ENCODE results near the gene DYRK1A.
"Not testable (repeated sequence)": the region's sequence is repeated elsewhere in the genome, so short reads cannot be mapped to it uniquely, and the experiment has no call there.

DYRK1A gene

DNA sequence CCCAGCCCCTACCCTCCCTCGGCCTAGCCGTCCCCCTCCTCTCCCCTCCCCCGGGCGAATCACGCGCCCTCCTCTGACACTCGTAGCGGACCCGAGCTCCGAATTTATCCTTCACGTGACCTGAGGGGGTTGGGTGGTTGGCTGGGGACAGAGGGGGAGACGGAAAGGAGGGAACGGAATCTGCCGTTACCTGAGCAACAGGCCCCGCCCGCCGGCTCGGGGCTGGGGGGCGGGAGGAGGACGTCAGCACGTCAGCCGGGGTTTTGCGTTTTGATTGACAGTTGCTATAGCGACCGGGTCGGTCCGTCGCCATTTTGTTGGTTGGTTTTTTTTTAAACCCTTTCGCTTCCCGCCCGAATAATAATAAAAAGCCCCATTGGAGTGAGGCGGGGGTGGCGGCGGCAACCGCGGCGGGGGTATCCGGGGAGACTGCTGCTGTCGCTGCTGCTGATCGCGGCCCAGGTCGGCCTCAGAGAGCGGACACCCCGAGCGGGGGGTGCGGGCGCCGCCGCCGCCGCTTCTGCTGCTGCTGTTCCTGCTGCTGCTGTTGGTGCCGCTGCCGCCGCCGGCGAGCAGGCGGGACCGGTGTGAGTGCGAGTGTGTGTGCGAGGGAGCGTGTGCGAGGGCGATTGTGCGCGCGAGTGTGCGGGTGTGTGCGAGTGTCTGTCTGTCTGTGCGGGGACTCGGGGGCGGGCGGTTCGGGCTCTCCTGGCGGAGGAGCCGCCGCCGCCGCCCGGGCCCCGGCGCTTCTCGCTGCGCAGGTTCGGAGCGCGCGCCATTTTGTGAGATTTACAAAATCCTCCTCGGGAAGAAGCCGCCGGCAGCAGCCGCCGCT, at the start of gene DYRK1A:
Gene DYRK1A, plus strand, starts transcription at position 292 of the 835 bp plus-strand sequence. CDS start 53,602 bp downstream, outside the sequence.
- DNase-seq (ENCODE audit: low read depth in 2 of 2), result peak; percentile 100

DNA sequence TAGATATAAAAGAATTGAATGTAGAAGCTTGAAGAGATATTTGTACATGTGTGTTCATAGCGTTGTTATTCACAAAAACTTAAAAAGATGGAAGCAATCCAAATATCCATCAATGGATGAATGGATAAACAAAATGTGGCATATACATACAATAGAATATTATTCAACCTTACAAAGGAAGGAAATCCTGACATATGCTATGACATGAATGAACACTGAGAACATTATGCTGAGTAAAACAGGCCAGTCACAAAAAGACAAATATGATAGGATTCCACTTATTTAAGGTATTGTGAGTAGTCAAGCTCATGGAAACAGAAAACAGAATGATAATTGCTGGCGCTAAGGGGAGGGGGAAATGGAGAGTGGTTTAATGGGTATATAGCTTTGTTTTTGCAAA, 47.0 kb upstream of the DYRK1A start:
- no peak for DNase-seq (ENCODE audit: low read depth in 2 of 2)

DNA sequence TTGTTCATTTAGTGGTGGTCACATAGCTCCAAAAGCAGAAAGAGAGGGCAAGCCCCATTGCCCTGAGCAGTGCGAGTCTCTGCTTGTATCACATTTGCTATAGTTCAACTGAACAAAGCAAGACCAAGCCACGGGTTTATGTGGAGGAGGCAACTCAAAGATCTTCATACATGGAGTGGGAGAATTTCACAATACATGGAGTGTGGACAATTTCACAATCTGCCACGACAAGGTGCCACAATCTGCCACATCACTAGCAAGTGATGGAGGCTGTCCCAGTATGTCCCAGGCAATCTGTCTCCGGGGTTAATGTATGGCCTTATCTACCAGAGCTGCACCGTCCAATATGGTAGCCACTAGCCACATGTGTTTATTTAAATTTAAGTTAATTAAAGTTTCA, 44.5 kb upstream of the DYRK1A start:
- DNase-seq (ENCODE audit: low read depth in 2 of 2), result no peak

DNA sequence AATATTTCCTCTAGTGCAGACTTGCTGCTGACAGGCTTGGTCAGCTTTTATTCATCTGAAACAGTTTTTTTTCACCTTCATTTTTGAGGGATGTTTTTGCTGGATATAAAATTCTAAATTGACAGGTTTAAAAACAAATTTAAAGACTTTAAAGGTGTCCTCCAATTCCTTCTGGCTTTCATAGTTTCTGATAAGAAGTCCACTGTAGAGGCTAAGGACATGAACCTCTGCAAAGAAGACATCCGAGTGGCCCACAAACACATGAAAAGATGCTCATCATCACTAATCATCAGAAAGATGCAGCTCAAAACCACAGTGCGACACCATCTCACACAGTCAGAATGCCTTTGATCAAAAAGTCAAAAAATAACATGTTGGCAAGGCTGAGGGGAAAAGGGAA, 42.0 kb upstream of the DYRK1A start:
- DNase-seq (ENCODE audit: low read depth in 2 of 2), result no peak

DNA sequence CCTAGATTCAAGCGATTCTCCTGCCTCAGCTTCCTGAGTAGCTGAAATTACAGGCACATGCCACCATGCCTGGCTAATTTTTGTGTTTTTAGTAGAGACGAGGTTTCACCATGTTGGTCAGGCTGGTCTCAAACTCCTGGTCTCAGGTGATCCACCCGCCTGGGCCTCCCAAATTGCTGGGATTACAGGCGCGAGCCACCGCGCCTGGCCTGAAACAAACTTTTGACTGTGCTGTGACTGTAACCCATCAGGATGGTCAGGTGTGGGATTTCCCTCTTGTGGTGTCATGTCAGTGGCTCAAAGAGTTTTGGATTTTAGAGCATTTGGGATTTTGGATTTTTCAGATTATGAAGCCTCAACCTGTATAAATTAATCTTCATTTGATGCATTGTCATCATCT, 38.4 kb upstream of the DYRK1A start:
- DNase-seq (ENCODE audit: low read depth in 2 of 2), result not testable (repeated sequence)

DNA sequence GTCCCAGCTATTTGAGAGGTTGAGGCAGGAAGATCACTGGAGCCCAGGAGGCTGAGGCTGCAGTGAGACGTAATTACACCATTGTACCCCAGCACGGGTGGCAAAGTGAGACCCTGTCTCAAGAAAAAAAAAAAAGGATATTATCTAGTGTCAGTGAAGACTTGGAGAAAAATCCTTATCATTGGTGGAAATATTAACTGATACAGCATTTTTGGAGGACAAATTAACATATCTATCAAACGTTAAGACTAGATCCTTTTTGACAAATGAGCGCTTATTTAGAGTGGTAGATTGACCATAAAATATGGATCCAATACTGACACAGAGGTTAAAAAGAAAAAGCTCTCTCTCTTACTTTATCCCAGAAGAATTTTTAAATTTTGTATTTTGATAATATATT, 35.2 kb upstream of the DYRK1A start:
- no peak for DNase-seq (ENCODE audit: low read depth in 2 of 2)

DNA sequence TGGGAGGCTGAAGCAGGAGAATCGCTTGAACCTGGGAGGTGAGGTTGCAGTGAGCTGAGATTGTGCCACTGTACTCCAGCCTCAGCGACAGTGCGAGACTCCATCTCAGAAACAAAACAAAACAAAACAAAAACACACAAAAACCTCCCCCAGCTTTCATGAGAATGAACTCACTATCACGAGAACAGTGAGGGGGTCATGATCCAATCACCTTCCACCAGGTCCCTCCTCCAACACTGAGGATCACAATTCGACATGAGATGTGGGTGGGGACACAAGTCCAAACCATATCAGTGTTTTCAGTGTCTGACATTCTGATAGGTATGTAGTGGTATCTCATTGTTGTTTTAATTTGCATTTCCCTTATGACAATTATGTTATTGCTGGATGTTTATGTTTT, 31.5 kb upstream of the DYRK1A start:
- no peak for DNase-seq (ENCODE audit: low read depth in 2 of 2)

DNA sequence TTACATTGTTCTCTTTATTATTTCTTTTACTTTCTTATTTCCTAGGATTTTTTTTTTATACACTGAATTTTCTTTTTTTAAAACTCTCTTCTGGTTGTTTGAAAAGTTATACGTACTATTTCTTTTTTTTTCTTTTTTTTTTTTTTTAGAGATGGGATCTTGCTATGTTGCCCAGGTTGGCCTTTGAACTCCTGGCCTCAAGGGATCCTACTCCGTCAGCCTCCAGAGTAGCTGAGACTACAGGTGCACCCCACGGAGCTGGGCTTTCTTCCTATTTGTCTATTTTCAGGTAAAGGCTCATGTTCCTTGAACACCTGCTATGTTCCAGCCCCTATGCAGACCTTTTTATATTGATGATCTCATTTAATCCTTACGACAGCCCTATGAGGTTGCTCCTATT, 29.4 kb upstream of the DYRK1A start:
- DNase-seq (ENCODE audit: low read depth in 2 of 2), result no peak

DNA sequence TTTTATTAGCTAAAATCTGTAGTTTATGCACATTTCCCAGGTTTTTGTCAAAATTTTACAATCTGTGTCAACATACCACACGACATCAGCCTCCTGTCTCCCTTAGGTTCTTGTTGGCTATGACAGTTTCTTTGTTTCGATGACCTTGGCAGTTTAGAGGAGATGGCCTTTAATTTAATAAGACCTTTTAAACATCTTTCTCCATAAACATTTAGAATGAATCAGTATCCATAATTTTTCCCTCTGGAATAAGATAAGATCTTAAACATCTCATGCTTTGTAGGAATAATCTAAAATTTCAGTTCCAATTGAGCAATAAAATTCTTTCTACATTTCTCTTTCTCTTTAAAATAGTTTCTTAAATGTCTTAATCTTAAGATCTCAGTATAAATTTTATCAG, 28.7 kb upstream of the DYRK1A start:
- no peak for DNase-seq (ENCODE audit: low read depth in 2 of 2)

DNA sequence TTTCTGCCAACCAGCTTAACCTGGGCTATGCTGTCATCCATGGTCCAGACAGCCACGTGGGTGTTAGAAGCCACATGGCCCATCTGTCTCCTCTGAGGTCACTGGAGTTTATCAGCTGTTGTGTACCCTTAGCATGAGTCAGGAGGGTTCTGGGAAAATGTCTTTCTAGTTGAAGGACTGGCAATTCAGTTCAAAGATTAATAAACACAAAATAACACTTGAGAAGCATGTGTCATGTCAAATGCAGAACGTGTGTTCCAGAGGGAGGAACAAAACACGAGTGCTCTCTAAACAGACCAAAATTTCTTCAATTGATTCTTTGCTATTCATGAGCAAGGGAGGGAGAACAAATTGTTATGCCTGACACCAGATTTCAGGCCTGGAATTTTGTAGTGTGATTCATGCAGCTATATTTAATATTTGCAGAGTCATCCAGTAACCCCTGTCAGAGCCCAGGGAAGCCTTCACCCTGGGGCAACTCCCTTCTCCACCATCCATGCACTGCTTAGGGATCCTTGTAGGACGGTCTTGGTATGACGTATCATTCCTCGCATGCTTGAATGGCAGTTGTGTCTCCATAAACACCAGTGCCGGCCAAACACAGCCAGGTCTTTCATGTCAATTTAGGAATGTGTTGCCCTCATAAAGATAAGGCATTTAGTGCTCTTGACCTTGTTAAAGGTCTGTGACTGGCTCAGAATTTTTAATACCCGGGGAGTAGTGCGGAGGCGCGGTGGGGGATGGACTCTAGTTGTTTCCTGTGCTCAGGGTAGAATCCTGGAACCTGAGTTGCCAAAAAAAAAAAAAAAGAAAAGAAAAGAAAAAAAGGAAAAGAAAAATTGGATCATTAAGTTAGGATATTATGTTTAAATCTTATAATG, 27.7 kb upstream of the DYRK1A start:
- DNase-seq (ENCODE audit: low read depth in 2 of 2), result peak; percentile 84 to 85

DNA sequence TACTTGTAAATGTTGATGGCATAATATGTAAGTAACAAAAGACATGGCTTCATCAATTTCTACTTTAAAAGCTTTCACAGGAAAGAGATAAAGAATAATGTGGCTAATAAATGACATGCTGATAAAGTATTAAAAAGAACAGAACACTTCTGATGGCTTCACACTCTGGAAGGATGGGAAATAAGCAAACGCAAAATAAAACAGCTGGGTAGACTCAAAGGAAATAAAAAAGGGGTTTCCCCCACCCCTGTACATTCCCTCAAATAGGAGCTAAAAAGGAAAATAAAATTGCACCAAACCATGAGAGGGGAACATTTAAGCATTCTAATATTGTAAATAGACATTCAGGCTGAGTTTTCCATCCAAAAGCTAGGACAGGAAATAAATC, 27.0 kb upstream of the DYRK1A start:
- DNase-seq (ENCODE audit: low read depth in 2 of 2), result no peak

DNA sequence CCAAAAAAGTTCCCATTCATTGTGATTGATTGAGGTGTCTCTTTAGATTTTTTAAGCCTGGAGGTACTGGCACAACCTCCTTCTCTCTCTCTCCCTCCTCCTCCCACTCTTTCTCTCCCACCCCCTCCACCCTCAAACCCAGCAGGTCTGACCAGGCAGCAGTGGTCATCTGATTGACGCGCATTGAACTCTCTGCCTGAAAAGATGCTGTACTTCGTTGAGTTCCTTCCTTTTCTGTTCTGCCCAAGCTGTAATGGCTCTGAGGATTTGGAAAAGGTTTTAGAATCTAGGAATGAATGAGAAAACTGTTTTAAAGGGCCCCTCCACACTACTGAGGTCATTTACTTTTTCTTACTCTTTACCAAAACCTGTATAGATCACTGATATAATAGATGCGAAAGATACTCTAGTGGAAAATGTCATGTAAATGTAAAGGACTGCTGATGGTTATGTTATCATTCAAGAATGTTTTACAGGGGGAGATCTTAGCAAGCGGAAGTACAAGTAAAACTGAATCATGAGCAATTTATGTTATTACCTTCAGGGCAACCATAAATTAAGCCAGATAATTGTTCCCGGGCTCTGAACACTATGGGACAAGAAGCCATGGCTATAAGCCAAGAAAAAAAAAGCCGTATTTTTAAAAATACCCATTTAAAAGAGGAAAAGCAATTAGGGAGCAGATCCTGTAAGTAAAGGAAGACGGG, 25.2 kb upstream of the DYRK1A start:
- DNase-seq (ENCODE audit: low read depth in 2 of 2), result peak; percentile 48 to 51

DNA sequence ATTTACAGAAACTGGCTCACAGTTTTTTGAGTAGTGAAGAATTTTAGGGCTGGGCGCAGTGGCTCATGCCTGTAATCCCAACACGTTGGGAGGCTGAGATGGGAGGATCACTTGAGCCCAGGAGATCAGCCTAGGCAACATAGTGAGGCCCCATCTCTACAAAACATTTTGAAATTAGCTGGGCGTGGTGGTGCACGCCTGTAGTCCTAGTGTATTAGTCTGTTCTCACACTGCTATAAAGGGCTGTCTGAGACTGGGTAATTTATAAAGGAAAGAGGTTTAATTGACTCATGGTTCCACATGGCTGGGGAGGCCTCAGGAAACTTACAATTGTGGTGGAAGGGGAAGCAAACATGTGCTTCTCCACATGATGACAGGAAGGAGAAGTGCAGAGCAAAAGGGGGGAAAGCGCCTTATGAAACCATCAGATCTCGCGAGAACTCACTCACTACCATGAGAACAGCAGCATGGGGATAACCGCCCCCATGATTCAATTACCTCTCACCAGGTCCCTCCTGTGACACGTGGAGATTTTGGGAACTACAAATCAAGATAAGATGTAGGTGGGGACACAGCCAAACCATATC, 24.4 kb upstream of the DYRK1A start:
- DNase-seq (ENCODE audit: low read depth in 2 of 2), result no peak

DNA sequence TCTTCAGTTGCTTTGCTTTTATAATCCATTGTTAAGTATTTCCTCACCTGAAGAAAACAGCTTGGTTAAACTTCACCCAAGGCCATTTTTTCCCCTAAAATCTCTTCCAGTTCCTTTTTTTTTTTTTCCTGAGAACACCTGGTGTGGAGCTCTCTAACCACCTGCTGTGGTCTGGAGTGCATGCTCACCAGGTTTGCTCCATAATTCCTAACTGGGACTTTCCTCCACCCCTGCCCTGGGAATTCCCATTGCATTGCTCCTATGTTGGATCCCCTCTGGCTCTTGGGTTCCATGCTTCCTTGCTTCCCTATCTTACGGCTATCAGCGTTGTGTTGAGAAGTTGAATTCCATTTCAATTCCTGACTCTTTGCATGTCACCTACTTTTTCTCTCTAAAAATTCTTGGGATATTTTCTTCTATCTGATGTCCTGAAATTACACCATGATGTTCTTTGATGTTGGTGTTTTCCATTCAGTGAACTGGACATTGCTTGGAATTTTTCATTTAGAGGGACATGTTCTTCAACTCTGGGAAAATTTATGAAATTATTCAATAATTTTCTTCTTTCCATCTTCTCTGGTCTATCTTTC, 19.6 kb upstream of the DYRK1A start:
- no peak for DNase-seq (ENCODE audit: low read depth in 2 of 2)

DNA sequence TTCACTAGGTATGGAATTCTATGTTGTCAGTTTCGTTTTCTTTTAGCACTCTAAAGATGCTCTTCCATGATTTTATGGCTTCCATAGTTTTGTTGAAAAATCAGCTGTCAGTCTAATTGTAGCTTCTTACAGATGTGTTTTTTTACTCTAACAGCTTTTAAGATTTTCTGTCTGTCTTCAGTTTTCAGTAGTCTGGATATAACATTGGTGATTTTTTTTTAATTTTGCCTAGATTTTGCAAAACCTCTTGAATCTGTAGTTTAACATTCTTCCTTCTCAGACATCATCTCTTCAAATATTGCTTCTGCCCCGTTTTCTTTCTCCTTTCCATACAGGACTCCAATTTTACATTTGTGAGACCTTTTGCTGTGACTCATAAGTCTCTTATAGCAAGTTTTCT, 17.9 kb upstream of the DYRK1A start:
- DNase-seq (ENCODE audit: low read depth in 2 of 2), result no peak

DNA sequence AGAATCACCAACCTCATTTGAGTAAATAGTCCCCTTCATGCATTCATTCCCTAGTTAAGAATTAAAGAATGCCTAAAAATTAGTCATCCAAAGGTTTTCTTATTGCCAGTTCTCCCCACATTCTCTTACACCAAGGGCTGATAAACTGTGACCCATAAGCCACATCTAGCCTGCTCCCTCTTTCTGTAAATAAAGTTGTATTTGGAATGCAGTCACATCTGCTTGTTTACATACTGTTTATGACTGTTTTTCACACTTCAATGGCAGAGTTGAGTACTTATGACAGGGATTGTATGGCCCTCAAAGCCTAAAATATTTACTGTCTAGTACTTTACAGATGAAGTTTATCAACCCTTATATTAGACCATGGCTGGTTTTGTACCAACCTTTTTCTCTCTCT, 16.1 kb upstream of the DYRK1A start:
- DNase-seq (ENCODE audit: low read depth in 2 of 2), result no peak

DNA sequence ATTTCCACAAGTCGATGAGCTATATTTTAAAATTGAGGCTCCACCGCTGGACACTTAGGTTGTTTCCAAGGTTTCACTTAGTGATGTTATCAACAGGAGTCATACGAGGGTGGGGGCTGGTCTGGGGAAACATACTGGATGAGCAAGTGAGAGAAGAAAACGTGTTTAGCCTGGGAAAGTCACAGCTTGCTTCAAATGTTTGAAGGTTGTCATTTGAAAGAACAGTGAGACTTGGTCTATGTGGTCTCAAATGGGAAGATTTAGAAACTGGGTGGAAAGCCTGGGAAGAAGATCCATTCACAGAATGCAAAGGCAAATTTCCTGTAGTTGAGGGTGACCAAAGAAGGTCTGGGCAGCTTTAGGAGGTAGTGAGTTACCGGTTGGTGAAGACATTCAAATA, 9.9 kb upstream of the DYRK1A start:
- DNase-seq (ENCODE audit: low read depth in 2 of 2), result no peak

DNA sequence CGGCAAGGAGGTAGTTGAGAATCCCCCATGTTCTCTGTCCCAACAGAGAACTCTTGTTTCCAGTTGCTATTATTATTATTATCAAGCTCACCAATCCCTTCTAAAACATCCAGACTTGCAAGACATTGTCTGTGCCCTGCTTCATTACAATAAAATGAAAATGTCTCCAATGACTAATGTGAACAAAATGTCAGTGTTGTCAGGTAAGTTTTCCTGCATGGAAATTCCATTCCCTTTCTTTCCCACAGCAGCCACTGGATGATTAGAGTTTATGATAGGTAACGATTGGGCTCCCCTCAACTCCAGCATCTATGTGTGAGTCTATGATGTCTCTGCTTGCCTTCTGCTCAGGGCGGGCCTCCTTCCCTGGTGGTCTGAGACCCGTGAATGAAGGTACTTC, 8.9 kb upstream of the DYRK1A start:
- no peak for DNase-seq (ENCODE audit: low read depth in 2 of 2)

DNA sequence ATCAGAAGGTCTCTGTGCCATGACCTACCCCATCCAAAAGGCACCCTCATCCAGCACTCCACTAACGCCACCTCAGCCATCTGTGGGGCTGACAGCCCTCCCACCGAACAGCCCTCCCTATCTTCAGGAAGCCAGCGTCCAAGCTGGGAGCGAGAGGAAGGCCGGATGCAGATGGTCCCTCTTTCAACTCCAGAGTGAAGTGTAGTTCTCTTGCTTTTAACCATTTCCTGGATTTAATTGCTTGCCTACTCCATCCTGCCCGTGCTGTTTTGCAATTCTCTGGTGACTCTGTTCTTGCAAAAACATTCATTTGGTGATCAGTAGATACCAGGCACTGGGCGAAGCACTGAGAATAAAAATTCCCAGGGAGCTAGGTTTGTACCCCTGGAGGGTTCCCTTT, 8.2 kb upstream of the DYRK1A start:
- DNase-seq (ENCODE audit: low read depth in 2 of 2), result no peak

DNA sequence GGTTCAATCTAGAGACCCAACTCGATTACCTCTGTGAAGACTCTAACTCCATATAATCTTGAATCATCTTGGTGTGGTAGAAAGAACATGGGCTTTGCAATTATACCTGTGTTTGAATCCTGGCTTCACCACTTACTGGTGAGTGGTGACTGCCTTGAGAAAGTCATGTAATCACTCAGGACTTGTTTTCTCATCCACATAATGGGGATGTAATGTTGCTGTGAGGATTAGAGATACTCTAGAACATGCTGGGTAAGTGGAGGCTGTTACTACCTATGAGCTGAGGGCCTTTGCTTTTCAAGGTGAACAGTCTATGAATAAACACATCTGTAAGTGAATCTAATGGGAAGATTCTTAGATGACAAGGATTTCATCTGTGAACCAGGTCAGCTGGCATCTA, 2.6 kb upstream of the DYRK1A start:
- DNase-seq (ENCODE audit: low read depth in 2 of 2), result no peak

DNA sequence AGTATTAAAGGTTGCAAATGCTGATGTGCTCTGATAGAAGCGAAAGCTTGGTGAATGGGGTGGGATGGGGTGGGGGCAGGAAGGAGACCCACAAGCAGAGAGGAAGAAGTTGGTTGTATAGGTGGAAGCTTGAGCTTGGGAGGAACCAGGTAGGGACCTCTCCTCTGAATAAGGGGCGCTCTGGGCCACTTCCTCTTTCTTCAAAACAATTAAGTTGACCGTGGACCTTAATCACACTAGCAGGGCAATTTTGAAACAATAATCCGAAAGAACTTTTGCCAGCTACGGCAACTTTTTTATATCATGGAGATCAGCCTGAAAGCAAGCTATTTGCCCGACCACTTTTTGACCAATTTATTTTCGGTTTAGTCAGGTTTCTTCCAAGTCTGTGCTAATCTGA, 1.9 kb upstream of the DYRK1A start:
- DNase-seq (ENCODE audit: low read depth in 2 of 2), result no peak

Data from fibroblast of skin of left quadriceps (primary cell).